Inflammatory macrophage (primary cell): ENCODE measurements around the gene WDR59.
A peak's percentile ranks its signal among the peaks of the same experiment; 100 is the strongest.
"Not testable (repeated sequence)": the region's sequence is repeated elsewhere in the genome, so short reads cannot be mapped to it uniquely, and the experiment has no call there.

Experiments
- DNase-seq, 2 donors: peaks; one replicate each; pipeline ENCODE4 v3.0.0-alpha.2; 2020 to 2022
- total RNA-seq, 18 experiments: gene quantifications; one replicate each; lab custom pipeline; 2026; ENCODE audit warnings: mixed read lengths in 6 of 18, inconsistent platforms in 2 of 18; lab: John Stamatoyannopoulos, UW

Gene WDR59
- 4.2 to 14.6 (median 10.0) reads per million in 18 experiments for total RNA-seq

DNA sequence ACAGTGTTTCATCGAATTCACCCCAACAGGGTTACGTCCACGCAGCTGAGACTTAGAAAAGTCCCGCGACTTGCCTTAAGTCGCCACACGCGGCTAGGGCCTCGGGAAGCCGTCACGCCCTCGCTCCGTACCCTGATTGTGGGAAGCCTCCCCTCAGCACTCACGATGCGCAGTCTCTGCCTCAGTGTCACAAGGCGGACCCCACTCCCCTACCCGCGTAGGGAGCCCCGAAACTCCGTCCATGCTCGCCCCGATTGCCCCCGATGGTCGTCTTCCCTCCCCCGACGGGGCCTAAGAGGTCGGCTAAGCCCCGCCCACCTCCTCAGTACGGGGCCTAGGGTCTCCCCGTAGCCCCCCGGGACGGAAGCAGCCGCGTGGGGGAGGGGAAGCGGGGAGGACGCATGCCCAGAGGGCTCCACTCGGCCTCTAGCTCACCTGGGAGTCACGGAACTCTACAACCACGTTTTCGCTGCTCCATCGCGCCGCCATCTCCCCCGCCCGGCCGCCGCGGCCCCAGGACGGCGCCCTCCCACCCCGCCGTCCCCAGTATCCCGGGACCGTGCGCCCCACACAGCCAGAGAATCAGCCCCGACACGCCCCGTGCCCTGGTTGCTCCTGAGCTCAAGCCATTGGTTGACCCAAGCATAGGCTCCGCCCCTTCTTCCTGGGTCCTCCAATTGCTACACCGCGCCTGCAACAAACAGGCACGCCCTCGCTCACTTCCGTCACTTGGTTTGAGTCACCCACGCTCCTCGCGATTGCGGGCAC lies at the start of gene WDR59:
Gene WDR59 (minus strand): TSS at position 595 of the 768 bp plus-strand sequence. CDS start 106 bp downstream, at position 489.
- DNase-seq: peak; percentile 100

DNA sequence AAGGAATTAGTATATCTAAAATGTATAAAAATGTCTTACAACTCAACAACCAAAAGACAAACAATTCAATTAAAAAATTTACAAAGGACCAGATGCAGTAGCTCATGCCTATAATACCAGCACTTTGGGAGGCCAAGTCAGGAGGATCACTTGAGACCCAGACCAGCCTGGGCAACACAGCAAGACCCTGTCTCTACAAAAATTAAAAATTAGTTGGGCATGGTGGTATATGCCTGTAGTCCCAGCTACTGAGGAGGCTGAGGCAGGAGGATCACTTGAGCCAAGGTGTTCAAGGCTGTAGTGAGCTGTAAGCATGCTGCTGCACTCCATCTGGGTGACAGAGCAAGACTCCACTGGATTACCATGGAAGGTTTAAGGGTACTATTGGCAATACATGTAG lies 47.7 kb upstream of the WDR59 start:
- no peak for DNase-seq

DNA sequence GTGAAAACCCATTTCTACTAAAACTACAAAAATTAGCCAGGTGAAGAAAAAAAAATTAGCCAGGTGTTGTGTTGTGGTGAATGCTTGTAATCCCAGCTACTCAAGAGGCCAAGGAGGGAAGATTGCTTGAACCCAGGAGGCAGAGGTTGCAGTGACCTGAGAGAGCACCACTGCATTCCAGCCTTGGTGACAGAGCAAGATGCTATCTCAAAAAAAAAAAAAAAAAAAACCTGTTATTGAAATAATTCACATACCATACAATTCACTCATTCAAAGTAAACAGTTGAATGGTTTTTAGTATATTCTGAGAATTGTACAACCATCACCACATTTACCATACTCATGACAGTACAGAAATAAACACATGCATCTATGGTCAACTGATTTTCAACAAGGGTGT lies 44.9 kb upstream of the WDR59 start:
- DNase-seq: no peak

DNA sequence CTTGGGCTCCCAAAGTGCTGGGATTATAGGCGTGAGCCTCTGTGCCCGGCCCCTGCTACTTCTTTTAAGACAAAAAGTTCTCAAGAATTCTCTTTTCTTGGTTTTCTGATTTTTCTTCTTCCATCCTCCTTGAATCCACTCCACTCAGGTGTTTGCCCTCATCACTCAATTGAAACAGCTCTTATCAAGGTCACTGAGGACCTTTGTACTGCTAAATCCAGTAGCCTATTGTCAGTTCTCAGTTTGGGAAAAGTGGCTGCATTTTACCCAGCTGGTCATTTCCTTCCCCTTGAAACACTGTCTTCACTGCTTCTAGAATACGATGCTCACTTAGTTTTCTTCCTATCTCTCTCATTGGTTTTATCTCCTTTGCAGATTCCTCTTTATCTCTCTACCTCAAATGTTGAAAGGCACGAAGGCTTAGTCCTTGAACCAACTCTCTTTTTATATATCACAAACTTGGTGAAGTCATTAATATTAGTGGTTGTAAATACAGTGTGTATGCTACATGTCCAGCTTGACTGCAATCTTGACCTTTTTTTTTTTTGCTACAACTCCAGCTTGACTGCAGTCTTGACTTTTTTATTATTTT lies 43.7 kb upstream of the WDR59 start:
- DNase-seq: no peak

- no peak for DNase-seq
Measured at GRCh38 chr16:75027520-75028300, 42.8 kb upstream of the WDR59 start.

DNA sequence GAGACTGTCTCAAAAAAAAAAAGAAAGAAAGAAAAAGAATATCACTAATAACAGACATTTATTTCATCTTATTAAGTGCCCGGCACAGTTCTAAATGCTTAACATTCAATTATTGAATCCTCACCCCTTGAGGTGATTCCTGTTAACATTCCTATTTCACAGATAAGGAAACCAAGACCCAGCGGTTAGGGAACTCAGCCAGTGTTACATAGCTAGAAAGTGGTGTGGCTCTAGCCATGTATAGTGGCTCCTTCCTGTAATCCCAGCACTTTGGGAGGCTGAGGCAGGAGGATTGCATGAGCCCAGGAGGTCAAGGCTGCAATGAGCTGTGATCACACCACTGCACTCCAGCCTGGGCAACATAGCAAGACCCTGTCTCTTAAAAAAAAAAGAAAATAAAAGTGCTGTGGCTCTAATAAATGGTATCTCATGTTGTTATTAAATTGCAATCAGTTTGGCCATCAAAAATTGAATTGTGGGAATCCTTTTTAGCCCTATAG lies 42.0 kb upstream of the WDR59 start:
- DNase-seq: no peak

DNA sequence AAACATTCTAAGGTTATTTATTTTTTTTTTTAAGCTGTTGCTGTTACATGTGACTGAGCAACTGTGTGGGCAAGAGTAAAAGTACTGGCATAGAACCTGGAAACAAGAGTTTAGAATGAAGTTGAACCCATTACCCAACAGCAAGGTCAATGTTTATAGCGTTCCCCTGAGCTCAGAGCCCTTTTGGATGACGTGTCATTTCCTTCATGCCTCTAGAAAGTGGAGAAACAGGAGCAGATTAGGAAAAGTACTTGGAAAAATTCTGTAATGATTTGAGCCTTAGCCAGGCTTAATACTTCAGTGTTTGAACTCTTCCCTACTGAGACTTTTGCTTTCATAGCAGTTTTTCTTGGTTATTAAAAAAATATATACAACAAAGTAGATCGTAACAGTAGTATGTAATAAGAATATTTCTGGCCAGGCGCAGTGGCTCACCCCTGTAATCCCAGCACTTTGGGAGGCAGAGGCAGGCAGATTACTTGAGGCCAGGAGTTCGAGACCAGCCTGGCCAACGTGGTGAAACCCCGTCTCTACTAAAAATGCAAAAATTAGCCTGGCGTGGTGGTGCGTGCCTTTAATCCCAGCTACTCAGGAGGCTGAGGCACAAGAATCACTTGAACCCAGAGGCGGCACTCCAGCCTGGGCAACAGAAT lies 41.4 kb upstream of the WDR59 start:
- not testable (repeated sequence) for DNase-seq

DNA sequence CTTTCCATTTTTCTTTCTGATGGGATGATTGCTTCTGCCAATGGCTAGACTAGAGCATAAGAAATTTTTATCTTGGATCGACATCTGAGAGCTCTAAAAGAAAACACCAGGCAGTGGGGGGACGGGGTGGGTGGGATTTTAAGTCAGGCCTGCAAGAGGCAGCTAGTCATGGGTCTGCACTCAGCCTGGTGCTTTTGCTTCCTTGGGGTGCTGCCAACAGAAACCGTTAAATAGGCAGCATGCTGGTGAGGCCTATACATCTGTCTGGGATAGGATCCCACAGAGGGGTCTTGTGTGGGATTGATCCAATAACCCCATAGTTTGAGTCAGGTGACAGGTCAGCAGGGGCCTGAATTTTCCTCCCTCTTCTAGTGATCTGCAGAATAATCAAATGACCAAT lies 40.8 kb upstream of the WDR59 start:
- DNase-seq: no peak

DNA sequence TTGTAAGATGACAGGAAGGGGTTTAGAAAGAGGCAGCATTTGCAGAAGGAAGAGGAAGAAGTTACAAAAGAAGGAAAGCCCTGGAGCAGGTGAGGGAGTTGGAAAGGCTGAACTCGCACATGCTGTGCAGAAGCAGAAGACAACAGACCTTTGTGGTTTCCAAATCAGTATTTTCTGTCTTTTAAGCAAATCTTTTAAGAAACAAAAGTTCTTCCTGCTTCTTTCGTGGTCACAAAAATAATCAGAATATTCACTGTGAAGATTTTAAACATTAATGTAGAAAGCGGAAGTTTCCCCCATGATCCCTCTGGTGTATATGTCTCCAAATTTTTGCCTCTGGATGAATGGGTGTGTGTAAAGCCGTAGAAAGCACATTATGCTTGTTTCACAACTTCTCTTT lies 39.7 kb upstream of the WDR59 start:
- DNase-seq: peak; percentile 37 to 80

DNA sequence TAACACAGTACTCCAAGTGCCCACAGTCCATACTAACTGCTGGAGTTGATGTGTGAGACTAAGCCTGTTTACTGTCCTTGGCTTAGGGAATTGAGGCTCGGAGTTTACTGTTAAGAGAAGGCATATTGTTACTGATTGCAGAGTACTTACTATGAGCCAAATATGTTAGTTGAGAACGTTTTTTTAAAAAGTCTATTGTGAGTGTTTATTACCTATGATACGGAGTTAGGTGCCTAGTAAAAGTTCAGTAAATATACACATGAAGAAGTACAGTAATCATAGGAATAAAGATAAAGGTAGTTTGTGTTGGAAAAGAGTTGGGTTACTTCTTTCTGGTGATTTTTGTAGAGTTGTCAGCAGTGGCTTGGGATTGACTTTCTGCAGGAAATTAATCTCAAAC lies 39.3 kb upstream of the WDR59 start:
- no peak for DNase-seq

- no peak for DNase-seq
Measured at GRCh38 chr16:75023009-75023408, 38.1 kb upstream of the WDR59 start.

DNA sequence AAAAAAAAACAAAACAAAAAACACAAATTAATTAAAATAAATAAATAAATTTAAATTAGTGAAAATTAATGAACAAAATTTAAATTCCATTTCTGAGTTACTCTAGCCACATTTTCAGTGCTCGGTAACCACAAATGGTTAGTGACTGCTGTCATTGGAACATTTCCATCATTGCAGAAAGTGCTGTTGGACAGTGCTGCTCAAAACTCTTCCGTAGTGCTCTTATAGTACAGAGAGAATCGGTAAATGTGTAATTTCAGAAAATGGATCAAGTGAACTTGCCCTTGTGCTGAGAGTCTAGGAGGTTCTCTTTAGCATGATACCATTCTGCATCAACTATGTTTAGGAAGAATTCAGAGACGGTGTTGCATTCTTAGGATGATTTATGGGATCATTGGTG lies 37.6 kb upstream of the WDR59 start:
- DNase-seq: no peak

DNA sequence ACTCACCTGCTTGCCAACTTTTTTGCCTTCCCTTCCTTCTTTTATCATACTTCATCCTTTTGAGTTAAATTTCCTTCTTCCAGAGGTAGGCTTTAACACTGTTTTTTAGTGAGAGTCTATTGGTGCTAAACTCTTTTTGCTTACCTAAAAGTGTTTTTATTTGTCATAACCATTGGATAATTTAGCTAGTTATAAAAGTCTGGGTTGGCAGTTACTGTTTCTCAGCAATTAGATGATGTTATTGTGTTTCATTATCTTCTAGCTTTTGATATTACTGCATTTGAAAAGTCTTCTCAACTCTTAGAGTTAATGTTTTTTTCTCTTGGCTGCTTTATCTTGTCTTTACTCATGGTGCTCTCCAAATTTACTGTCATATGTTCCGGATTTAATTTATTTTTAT lies 36.5 kb upstream of the WDR59 start:
- no peak for DNase-seq

DNA sequence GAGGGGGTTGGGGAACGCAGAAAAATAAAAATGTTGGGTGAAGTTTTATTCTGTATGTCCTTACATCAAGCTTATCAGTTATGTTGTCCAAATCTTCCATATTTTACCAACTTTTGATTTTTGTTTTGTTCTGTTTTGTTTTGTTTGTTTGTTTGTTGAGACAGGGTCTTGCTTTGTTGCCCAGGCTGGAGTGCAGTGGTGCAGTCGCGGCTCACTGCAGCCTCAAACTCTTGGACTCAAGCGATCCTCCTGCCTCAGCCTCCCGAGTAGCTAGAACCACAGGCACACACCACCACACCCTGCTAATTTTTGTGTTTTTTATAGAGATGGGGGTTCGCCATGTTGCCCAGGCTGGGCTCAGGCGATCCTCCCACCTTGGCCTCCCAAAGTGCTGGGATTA lies 34.7 kb upstream of the WDR59 start:
- no peak for DNase-seq

DNA sequence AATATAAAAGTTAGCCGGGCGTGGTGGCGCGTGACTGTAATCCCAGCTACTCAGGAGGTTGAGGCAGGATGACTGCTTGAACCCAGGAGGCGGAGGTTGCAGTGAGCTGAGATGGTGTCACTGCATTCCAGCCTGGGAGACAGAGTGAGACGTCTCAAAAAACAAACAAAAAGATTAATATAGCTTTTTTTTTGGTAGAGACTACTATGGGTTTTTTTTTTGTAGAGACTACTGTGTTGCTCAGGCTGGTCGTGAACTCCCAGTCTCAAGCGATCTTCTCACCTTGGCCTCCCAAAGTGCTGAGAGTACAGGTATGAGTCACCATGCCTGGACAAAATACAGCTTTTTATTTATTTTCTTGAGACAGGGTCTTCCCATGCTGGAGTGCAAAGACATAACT lies 34.1 kb upstream of the WDR59 start:
- no peak for DNase-seq

DNA sequence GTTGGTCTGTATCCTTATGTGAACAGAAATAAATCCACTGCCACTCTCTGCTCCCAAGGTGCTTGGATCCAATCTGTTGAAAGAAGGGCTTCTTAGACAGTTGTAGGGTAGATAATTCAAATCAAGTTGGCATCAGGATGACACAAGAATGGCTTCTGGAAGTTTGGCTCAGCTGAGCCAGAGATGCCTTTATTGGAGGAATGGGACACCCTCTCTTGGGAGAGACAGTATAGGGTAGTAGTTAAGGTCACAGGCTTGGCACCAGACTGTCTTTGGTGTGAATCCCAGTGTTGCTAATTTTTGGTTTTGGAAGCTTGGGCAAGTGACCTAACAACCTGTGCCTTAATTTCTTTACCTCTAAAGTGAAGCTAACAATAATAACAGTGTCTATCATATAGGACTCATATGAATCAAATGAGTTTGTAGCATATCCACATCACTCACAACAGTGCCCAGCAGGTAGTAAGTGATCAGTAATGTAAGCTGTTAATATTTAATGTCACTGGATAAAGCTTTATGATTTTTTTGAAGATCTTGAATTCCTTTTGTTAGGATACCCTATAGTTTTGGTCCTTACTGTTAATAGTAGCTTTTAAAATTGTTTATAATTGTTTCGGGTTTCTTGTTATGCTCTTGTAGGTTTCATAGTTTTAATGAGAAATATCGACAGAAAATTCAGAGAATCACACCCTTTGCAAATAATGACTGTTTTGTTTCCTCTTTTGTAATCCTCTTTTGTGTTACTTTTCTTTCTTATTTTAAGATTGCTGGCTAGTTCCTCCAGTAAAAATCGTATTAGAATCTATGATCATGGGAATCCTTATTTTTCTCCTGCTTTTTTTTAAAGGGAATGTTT lies 33.0 kb upstream of the WDR59 start:
- no peak for DNase-seq

- DNase-seq: not testable (repeated sequence)
Measured at GRCh38 chr16:75016451-75017081, 31.6 kb upstream of the WDR59 start.

DNA sequence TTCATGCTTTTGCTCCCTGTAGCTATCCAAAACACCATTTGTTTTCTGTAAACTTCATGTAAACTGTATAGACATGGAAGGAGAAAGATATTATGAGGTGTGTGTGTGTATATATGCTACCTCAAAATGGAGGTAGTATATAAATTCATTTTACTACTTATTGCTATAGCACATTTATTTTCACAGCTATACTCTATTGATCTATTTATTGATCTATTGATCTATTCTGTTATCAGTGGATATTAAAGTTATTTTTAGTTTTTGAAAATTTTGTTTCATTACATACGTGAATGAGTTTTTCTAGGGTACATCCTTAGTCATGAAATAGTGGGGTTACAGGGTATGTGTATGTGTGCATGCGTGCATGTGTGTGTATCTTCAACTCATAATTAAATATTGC lies 29.4 kb upstream of the WDR59 start:
- DNase-seq: no peak

GRCh38 chr16:75013123-75013522 lies 28.2 kb upstream of the WDR59 start:
- DNase-seq: not testable (repeated sequence)

DNA sequence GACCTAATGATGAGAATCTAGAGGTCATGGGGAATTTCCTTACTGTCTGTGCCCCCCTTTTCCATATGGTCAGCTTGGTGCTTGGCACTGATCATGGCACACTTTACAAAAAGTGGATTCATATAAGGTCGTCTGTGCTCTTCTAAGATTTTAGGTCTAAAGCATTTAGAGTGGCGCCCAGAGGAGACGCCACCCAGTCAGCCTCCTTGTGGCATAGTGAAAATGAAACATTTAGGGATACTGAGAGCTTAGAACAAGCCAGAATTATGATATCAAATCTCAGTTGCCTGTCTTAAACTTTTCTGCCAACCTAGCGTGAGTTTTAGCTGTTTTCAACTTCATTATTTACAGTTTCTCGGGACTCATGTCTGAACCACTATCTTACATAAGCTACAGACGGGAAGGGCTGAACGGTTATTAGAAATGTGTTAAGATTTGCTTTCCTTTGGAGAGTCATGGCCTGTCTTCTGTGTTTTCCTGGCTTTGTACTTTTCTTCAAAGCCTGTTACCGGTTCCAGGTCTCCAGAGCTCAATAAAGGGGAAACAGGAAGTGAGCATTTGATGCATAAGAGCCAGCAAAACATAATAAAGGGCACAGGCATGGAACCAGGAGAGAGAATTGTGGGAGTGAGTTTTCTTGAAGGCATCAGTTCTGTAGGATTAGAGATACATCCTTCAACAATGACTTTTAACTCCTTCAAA lies 27.6 kb upstream of the WDR59 start:
- no peak for DNase-seq
